GM23338 (cell line): Measurements from ENCODE around the gene CACHD1. TPM values are rescaled to one million over a fixed set of nuclear protein-coding genes. Genes with fewer than 3 reads are reported as not detected.

ENCODE experiments used
- ATAC-seq: fragments of 200-7000 bp; cut with Tn5 transposase; 3 replicates; pipeline ENCODE4 v1.9.1; 2020
- DNase-seq: peaks from one replicate; pipeline ENCODE4 v3.0.0-alpha.2; 2015; ENCODE audit warnings: low spot score
- H2AFZ ChIP-seq: fragments of 200-600 bp; sonication (generic); 2 replicates; pipeline ENCODE4 v1.8.0; 2016; ENCODE audit warnings: antibody characterized with exemption, mild to moderate bottlenecking, moderate library complexity
- H3F3A ChIP-seq: fragments of 200-600 bp; sonication (generic); replicated peaks from 2 replicates; pipeline ENCODE4 v1.8.0; 2017; ENCODE audit warnings: antibody characterized with exemption, mixed run types, low read depth
- H3K27ac ChIP-seq: fragments of 200-600 bp; sonication (generic); 2 replicates; pipeline ENCODE4 v1.6.1; 2016; ENCODE audit warnings: low read depth
- H3K27me3 ChIP-seq: fragments of 200-600 bp; sonication (generic); 2 replicates; pipeline ENCODE4 v1.8.0; 2016; ENCODE audit warnings: mild to moderate bottlenecking, mixed run types, moderate library complexity; ENCODE audit not compliant: insufficient read depth
- H3K36me3 ChIP-seq: fragments of 200-600 bp; sonication (generic); 2 replicates; pipeline ENCODE4 v1.8.0; 2016; ENCODE audit warnings: mild to moderate bottlenecking; ENCODE audit not compliant: insufficient read depth
- H3K4me1 ChIP-seq: fragments of 200-600 bp; sonication (generic); 2 replicates; pipeline ENCODE4 v1.8.0; 2016; ENCODE audit warnings: mild to moderate bottlenecking, moderate library complexity; ENCODE audit not compliant: insufficient read depth
- H3K4me2 ChIP-seq: fragments of 200-600 bp; sonication (generic); 2 replicates; pipeline ENCODE4 v1.7.1; 2017; ENCODE audit warnings: mixed run types
- H3K4me3 ChIP-seq: fragments of 200-600 bp; sonication (generic); 2 replicates; pipeline ENCODE4 v1.6.1; 2016; ENCODE audit warnings: mixed run types
- H3K79me2 ChIP-seq: fragments of 200-600 bp; sonication (generic); replicated peaks from 2 replicates; pipeline ENCODE4 v1.8.0; 2017; ENCODE audit warnings: mild to moderate bottlenecking; ENCODE audit not compliant: insufficient read depth
- H3K9me2 ChIP-seq: fragments of 200-600 bp; sonication (generic); 2 replicates; pipeline ENCODE4 v1.8.0; 2017; ENCODE audit not compliant: insufficient read depth
- H4K20me1 ChIP-seq: fragments of 200-600 bp; sonication (generic); replicated peaks from 2 replicates; pipeline ENCODE4 v1.8.0; 2017; ENCODE audit warnings: mild to moderate bottlenecking; ENCODE audit not compliant: insufficient read depth
- H3K27ac Mint-ChIP-seq: 2 replicates; pipeline ENCODE4 v1.8.0; 2020; ENCODE audit warnings: inconsistent platforms, mild to moderate bottlenecking, moderate library complexity, mixed read lengths
- H3K27me3 Mint-ChIP-seq: 3 replicates; pipeline ENCODE4 v1.8.0; 2022; ENCODE audit warnings: low read depth, mild to moderate bottlenecking, moderate library complexity, mixed read lengths, inconsistent platforms; ENCODE audit not compliant: insufficient read depth, poor library complexity
- H3K36me3 Mint-ChIP-seq: 3 replicates; pipeline ENCODE4 v1.8.0; 2021; ENCODE audit warnings: low read depth, mild to moderate bottlenecking, inconsistent platforms, moderate library complexity, mixed read lengths
- H3K4me1 Mint-ChIP-seq: 3 replicates; pipeline ENCODE4 v1.8.0; 2020; ENCODE audit warnings: mild to moderate bottlenecking, inconsistent platforms, mixed read lengths
- H3K4me3 Mint-ChIP-seq: 3 replicates; pipeline ENCODE4 v1.8.0; 2021; ENCODE audit warnings: moderate library complexity, mild to moderate bottlenecking, inconsistent platforms, mixed read lengths
- H3K9me3 Mint-ChIP-seq: 3 replicates; pipeline ENCODE4 v1.8.0; 2020; ENCODE audit warnings: moderate library complexity, mild to moderate bottlenecking, inconsistent platforms, mixed read lengths
- EZH2 ChIP-seq: fragments of 200-600 bp; sonication (generic); IDR thresholded peaks from one replicate; pipeline ENCODE4 v1.8.0; 2017; ENCODE audit warnings: antibody characterized with exemption, mild to moderate bottlenecking, low read depth; ENCODE audit not compliant: unreplicated experiment
- EZH2phosphoT487 ChIP-seq: fragments of 200-600 bp; sonication (generic); IDR thresholded peaks from one replicate; pipeline ENCODE4 v1.8.1; 2018; ENCODE audit warnings: antibody characterized with exemption; ENCODE audit not compliant: unreplicated experiment
- JUNB ChIP-seq: IDR thresholded peaks from one replicate; pipeline ENCODE4 v1.6.1; 2016; ENCODE audit warnings: antibody characterized with exemption; ENCODE audit not compliant: unreplicated experiment
- NANOG ChIP-seq: IDR thresholded peaks from 2 replicates; pipeline ENCODE4 v1.6.1; 2016; ENCODE audit warnings: antibody characterized with exemption, borderline replicate concordance
- STAT1 ChIP-seq: IDR thresholded peaks from one replicate; pipeline ENCODE4 v1.6.1; 2016; ENCODE audit warnings: antibody characterized with exemption; ENCODE audit not compliant: unreplicated experiment
- ZNF331 ChIP-seq: fragments of 250-450 bp; sonication (Bioruptor Pico); IDR thresholded peaks from 2 replicates; pipeline ENCODE4 v1.5.0; 2020; ENCODE audit warnings: low read depth, mild to moderate bottlenecking, moderate library complexity
- polyA plus RNA-seq: library from polyadenylated mRNA; unstranded; fragments of >200 nt; fragmentation: Nextera tagmentation; extraction: Ambion mirVana; gene quantifications from 2 replicates; pipeline ENCODE4 v1.2.1, GENCODE V29; 2016
- total RNA-seq: library from RNA; depleted of rRNA; stranded (reverse); fragments of >200 nt; shearing (Covaris generic); gene quantifications from 2 replicates; pipeline ENCODE4 v1.2.3, GENCODE V29; 2014
- TF ChIP-seq, protein P1 (sequence below): IDR thresholded peaks from 2 replicates; pipeline ENCODE4 v1.6.1; 2016; ENCODE audit warnings: antibody characterized with exemption
- TF ChIP-seq, protein P2 (sequence below): IDR thresholded peaks from one replicate; pipeline ENCODE4 v1.6.1; 2018; ENCODE audit warnings: antibody characterized with exemption; ENCODE audit not compliant: unreplicated experiment
- TF ChIP-seq, protein P3 (sequence below), 2 experiments: fragments of 200-600 bp in 1 of 2; sonication (generic) in 1 of 2; conservative IDR thresholded peaks; 2 replicates each; pipeline versions ENCODE4 v1.5.1 to v1.6.1; 2016 to 2017; ENCODE audit warnings: antibody characterized with exemption in 2 of 2, low read depth in 2 of 2, mild to moderate bottlenecking in 2 of 2, moderate library complexity in 1 of 2

Gene CACHD1
- total and polyA plus RNA-seq, 2 experiments from 2014 or later = 12.6 to 43.7 TPM

DNA sequence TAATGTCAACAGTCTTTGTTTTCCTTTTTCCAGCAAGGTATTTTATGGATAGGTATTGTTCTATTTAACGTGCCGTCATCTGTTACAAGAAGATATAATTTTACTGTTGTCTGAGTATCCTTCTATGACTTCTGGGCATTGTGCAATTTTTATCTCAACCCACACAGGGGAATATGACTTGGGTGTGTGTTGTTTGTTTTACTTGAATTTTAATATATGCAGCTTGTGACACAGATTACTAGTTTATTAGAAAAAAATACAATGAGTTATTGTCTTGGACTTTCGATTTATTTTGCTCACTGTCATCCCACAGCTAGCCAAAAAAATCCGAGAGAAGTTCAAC lies 111.9 kb downstream of the CACHD1 start:
- H3K27ac ChIP-seq = no peak overlapping the region
- no peak overlapping the region for H3K4me3 Mint-ChIP-seq
- no peak overlapping the region for H3K4me3 ChIP-seq
- H3K36me3 ChIP-seq = no peaks in the 10 kb centered on the region
- H3K4me2 ChIP-seq = no peak overlapping the region
- peaks cover 46% of the 10 kb centered on the region for H3K4me1 Mint-ChIP-seq
- H3K36me3 Mint-ChIP-seq = 0 out of 3 replicates have a peak, but pooled peaks cover 5% of the 10 kb centered on the region
- DNase-seq (no peak), ATAC-seq (no peak)
- H3K4me1 ChIP-seq = peaks cover 27% of the 10 kb centered on the region
- H3K9me3 Mint-ChIP-seq = no peaks in the 10 kb centered on the region
- H3K27me3 ChIP-seq = no peaks in the 10 kb centered on the region
- H4K20me1 ChIP-seq = peaks cover 6% of the 10 kb centered on the region
- no peak overlapping the region for H2AFZ ChIP-seq
- TF ChIP-seq NANOG = no peak
- TF ChIP-seq, protein P1, sequence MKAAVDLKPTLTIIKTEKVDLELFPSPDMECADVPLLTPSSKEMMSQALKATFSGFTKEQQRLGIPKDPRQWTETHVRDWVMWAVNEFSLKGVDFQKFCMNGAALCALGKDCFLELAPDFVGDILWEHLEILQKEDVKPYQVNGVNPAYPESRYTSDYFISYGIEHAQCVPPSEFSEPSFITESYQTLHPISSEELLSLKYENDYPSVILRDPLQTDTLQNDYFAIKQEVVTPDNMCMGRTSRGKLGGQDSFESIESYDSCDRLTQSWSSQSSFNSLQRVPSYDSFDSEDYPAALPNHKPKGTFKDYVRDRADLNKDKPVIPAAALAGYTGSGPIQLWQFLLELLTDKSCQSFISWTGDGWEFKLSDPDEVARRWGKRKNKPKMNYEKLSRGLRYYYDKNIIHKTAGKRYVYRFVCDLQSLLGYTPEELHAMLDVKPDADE = no peak
- no peak for TF ChIP-seq EZH2phosphoT487
- no peak for TF ChIP-seq JUNB
- TF ChIP-seq ZNF331 (CRISPR knock-in tag) = no peak
- TF ChIP-seq EZH2 = no peak
- TF ChIP-seq, protein P2, sequence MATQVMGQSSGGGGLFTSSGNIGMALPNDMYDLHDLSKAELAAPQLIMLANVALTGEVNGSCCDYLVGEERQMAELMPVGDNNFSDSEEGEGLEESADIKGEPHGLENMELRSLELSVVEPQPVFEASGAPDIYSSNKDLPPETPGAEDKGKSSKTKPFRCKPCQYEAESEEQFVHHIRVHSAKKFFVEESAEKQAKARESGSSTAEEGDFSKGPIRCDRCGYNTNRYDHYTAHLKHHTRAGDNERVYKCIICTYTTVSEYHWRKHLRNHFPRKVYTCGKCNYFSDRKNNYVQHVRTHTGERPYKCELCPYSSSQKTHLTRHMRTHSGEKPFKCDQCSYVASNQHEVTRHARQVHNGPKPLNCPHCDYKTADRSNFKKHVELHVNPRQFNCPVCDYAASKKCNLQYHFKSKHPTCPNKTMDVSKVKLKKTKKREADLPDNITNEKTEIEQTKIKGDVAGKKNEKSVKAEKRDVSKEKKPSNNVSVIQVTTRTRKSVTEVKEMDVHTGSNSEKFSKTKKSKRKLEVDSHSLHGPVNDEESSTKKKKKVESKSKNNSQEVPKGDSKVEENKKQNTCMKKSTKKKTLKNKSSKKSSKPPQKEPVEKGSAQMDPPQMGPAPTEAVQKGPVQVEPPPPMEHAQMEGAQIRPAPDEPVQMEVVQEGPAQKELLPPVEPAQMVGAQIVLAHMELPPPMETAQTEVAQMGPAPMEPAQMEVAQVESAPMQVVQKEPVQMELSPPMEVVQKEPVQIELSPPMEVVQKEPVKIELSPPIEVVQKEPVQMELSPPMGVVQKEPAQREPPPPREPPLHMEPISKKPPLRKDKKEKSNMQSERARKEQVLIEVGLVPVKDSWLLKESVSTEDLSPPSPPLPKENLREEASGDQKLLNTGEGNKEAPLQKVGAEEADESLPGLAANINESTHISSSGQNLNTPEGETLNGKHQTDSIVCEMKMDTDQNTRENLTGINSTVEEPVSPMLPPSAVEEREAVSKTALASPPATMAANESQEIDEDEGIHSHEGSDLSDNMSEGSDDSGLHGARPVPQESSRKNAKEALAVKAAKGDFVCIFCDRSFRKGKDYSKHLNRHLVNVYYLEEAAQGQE = no peak
- peaks cover 71% of the 10 kb centered on the region for H3K79me2 ChIP-seq
- H3K27ac Mint-ChIP-seq = no peak overlapping the region
- no peaks in the 10 kb centered on the region for H3K9me2 ChIP-seq
- H3F3A ChIP-seq = no peaks in the 10 kb centered on the region
- H3K27me3 Mint-ChIP-seq = no peaks in the 10 kb centered on the region

DNA sequence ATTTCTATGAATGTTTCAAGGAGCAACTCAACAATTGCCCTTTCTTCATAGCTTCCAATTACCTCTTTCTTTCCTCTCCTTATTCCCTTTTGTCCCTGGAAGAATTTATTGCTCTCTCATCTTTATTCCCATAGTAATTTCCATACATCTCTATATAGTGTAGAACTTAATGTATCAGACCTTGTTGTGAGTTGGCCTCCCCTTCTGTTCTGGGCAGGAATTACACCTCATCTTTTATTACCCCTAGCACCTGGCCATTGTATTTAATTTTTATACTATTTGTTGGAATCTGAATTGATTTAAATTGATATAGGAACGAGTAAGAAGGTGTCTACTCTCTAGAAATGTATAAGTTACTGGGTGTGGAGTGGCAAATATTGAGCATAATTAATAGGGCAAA lies 114.5 kb downstream of the CACHD1 start:
- no peak overlapping the region for H3K27ac ChIP-seq
- peaks cover 41% of the 10 kb centered on the region for H3K4me1 Mint-ChIP-seq
- H2AFZ ChIP-seq = no peak overlapping the region
- H3K9me3 Mint-ChIP-seq = no peaks in the 10 kb centered on the region
- H3K27me3 Mint-ChIP-seq = no peaks in the 10 kb centered on the region
- no peaks in the 10 kb centered on the region for H3K27me3 ChIP-seq
- no peak for TF ChIP-seq STAT1
- TF ChIP-seq, protein P3, sequence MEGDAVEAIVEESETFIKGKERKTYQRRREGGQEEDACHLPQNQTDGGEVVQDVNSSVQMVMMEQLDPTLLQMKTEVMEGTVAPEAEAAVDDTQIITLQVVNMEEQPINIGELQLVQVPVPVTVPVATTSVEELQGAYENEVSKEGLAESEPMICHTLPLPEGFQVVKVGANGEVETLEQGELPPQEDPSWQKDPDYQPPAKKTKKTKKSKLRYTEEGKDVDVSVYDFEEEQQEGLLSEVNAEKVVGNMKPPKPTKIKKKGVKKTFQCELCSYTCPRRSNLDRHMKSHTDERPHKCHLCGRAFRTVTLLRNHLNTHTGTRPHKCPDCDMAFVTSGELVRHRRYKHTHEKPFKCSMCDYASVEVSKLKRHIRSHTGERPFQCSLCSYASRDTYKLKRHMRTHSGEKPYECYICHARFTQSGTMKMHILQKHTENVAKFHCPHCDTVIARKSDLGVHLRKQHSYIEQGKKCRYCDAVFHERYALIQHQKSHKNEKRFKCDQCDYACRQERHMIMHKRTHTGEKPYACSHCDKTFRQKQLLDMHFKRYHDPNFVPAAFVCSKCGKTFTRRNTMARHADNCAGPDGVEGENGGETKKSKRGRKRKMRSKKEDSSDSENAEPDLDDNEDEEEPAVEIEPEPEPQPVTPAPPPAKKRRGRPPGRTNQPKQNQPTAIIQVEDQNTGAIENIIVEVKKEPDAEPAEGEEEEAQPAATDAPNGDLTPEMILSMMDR (conservative IDR thresholded peaks at IDR 0.05; ENCODE audit: low read depth in 2 of 2) = peak; percentile 60 to 63
- H3K79me2 ChIP-seq = peaks cover 69% of the 10 kb centered on the region
- no peak overlapping the region for H3K4me3 ChIP-seq
- H3K4me2 ChIP-seq = no peak overlapping the region
- H3F3A ChIP-seq = no peaks in the 10 kb centered on the region
- ATAC-seq (peak; percentile 62), DNase-seq (peak; percentile 43)
- H3K27ac Mint-ChIP-seq = no peak overlapping the region
- no peak overlapping the region for H3K4me3 Mint-ChIP-seq
- peaks cover 13% of the 10 kb centered on the region for H4K20me1 ChIP-seq
- H3K9me2 ChIP-seq = no peaks in the 10 kb centered on the region
- H3K36me3 ChIP-seq = no peaks in the 10 kb centered on the region
- peaks cover 31% of the 10 kb centered on the region for H3K4me1 ChIP-seq
- 0 out of 3 replicates have a peak, but pooled peaks cover 5% of the 10 kb centered on the region for H3K36me3 Mint-ChIP-seq
